ENCODE measurements around the gene RCAN2. TPM values are rescaled to one million over a fixed set of nuclear protein-coding genes. Genes with fewer than 3 reads are reported as not detected.

The RCAN2 gene
- polyA plus RNA-seq, 3 donors, result 26.8 to 27.8 (median 27.5) TPM

GRCh38 chr6:46269447-46270229 lies 221.6 kb downstream of the RCAN2 start:
- no peak for DNase-seq (ENCODE audit: low read depth in 3 of 3, low spot score in 2 of 3)

- DNase-seq (ENCODE audit: low read depth in 3 of 3, low spot score in 2 of 3), result no peak
These were observed 223.7 kb downstream of the RCAN2 start for GRCh38 chr6:46267515-46267914.

DNA sequence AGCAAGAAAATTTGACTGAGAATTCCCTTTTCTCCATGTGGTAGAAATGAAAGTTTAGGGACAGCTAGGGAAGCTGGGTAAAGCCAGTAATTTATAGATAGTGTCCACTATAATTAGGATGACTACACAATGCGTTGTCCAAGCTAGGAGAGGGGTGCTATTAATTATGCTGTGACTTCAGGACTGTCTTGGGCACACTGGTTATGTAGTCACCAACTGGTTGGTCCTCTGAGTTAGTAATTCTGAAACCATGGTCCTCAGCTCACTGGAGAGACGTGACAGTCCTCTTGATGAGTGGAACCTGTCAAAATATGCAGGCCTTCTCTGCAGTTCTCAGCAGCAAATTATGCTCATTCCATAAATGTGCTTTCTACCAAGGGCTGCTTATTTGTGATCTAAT lies 225.9 kb downstream of the RCAN2 start:
- no peak for DNase-seq (ENCODE audit: low read depth in 3 of 3, low spot score in 2 of 3)

DNA sequence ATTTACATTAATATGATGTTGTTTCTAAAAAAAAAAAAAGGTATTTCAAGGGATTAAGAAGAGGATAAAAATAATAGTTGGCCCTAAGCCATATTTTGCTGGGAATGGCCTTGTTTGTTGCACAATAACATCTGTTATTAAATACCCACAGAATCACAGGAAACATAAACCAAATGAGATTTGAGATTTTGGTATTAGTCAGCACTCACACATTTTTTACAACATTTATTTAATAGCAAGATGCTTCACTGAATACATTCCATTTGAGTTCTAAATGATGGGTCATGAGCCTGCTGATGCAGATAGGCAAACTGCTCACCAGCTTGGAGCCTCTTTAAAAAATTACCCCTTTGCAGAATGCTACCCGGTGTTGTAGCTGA lies 227.6 kb downstream of the RCAN2 start:
- DNase-seq (ENCODE audit: low read depth in 3 of 3, low spot score in 2 of 3), result no peak

GRCh38 chr6:46262928-46263706 lies 228.1 kb downstream of the RCAN2 start:
- no peak for DNase-seq (ENCODE audit: low read depth in 3 of 3, low spot score in 2 of 3)

- DNase-seq (ENCODE audit: low read depth in 3 of 3, low spot score in 2 of 3), result no peak
These were observed 233.0 kb downstream of the RCAN2 start for GRCh38 chr6:46258249-46258648.

DNA sequence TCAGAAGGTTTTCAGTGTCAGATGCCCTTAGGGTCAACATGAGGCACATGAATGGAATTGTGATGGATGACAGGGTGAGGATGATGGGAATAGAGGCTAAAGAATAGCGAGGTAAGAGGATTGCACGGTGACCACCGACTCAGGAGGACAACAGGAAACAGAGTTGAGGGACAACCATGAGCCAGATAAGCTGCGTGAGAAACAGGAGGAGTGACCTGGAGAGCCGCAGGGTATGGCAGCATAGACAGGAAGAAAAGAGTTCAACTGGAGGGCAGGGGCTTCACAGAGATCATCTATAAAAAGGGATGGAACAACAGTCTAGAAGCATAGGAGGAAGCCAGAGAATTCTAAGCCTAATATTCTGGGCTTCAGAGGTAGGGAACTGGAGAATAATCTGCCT lies 235.7 kb downstream of the RCAN2 start:
- DNase-seq (ENCODE audit: low read depth in 3 of 3, low spot score in 2 of 3), result no peak

DNA sequence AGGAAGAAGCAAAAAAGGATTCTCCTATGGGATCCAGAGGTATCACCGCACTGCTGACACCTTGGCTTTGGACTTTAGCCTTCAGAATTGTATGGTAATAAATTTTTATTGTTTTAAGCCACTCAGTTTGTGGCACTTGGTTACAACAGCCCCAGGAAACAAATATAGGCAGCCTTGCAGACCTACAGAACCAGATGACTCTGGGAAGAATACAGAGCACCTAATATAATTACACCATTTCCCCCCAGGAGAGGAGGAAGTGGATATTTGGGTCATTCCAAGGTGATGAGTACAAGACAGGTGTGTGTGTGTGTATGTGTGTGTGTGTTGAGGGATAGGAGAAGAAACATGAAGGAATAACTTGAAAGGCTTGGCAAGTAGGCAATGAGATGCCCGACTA lies 236.3 kb downstream of the RCAN2 start:
- no peak for DNase-seq (ENCODE audit: low read depth in 3 of 3, low spot score in 2 of 3)

- DNase-seq (ENCODE audit: low read depth in 3 of 3, low spot score in 2 of 3), result no peak
These were observed 236.9 kb downstream of the RCAN2 start for GRCh38 chr6:46254331-46254730.

DNA sequence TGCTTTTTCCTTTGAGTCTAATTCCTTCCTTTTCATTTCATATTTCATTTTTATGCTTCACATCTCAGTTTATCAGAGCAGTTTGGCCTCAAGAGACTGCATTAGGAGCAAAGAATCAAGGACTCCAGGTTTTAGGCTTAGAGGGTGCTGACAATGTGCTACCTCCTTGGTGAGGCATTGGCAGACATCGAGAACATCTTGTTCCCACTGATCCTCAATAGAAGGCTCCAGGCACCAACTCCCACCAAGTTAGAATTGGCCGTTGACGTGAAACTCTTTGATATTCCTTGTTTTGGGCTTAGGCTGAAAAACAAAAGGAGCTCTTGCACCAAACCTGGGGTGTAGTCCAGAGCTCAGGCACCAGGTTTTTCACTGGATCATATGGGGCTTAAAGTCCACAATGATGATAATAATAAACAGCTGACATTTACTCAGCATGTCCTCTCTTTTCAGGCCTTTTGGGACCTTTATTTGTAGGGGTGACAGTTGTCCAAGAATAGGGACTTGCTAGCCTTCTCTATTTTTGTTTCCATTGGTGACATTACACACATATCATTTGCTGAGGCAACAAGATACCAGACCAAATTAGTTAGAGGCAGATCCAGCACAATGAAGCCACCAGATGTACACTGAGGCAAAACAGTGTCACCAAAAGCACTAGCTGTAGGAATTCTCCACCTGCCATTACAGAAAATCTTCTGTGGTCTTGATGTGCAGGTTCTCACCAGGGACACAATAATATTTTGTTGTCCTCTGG lies 239.5 kb downstream of the RCAN2 start:
- no peak for DNase-seq (ENCODE audit: low read depth in 3 of 3, low spot score in 2 of 3)

DNA sequence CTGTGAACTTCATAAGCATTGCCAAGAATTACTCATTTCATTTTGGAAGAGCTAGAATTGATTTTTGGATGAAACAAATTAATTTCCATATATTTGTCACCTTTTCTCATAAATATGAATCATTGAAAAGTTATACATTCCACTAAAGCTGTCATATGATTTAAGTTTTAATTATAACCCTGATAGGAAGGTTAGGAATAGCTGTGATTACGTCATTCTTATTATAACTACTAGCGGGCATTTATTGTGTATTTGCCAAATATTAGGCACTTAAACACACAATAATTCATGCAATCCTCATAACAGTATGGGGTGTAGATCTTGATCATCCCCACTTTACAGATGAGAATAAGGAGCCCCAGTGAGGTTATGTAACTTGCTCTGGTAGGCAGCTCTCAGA lies 243.1 kb downstream of the RCAN2 start:
- no peak for DNase-seq (ENCODE audit: low read depth in 3 of 3, low spot score in 2 of 3)

DNA sequence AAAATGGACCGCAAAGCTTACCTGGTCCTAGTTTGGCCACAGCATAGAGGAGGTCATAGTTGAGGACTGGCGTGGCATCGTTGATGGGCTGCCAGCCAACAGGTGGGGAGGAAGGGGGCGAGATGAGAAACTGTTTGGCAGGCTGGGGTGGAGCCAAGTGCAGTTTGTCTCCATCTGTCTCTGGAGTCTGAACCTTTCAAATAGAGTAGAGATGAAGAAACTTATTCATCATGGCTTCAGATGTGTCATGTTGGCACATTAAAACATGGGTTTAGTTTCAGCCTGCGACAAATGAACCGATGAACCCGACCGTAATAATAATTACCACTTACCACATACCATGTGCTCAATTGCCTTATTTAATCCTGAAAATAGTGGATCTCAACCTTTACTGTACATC lies 244.5 kb downstream of the RCAN2 start:
- no peak for DNase-seq (ENCODE audit: low read depth in 3 of 3, low spot score in 2 of 3)

DNA sequence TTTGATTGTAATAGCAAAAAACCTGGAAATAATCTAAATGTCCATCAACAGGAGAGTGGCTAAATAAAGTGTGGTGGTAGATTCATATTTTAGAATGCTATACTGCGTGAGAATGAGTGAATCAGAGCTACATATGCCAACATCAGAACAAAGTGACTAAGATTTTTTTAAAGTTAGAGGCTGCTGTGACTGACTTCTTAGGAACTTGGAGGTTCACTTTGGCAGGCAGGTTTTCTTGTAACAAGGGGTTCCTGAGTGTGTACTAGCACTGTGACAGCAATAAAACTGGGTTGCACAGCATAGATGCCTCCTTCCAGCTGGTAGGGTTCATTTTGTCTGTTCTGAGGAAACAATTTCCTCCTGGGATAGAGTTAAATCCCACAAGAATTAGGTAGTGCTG lies 245.2 kb downstream of the RCAN2 start:
- DNase-seq (ENCODE audit: low read depth in 3 of 3, low spot score in 2 of 3), result no peak

DNA sequence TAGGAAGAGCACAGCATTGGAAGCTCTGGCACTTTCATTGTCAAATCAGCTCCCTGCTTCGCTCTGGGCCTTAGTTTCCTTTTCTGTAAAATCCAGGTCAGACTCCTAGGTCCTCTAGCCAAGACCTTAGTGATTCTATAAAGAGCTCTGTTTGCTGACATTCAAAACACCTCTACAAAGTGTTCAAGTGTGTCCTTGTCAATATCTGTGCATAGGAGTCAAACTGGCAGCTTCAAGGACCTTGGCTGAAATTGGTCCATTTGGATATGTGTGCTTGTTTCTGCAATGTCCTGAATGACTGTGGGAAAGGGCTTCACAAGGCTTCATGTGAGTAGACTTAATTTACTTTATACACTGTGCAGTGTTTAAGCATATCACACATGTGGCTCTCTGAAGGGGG lies 246.6 kb downstream of the RCAN2 start:
- DNase-seq (ENCODE audit: low read depth in 3 of 3, low spot score in 2 of 3), result no peak

- DNase-seq (ENCODE audit: low read depth in 3 of 3, low spot score in 2 of 3), result no peak
These were observed 247.5 kb downstream of the RCAN2 start for GRCh38 chr6:46243754-46244153.

DNA sequence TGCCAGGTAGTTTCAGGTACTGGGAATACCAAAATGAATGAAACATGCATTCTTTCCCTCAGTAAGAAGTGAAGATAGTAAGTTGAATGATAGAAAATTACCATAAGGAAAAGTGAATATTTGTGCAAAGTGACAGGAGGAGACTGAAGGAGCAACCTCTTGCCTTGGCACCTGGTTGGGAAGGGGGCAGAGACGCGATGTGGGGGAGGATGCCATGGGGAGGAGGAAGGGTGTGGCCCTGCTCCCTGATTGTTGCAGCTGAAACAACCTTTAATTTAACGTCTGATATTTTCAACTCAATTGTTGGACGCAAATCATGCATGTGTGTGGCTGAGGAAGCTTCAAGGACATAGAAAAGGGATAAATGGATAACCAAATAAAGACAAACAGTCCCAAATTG lies 248.3 kb downstream of the RCAN2 start:
- DNase-seq (ENCODE audit: low read depth in 3 of 3, low spot score in 2 of 3), result no peak

- no peak for DNase-seq (ENCODE audit: low read depth in 3 of 3, low spot score in 2 of 3)
These were observed 250.2 kb downstream of the RCAN2 start for GRCh38 chr6:46240866-46241565.

GRCh38 chr6:46236752-46237151 lies 254.5 kb downstream of the RCAN2 start:
- DNase-seq (ENCODE audit: low read depth in 3 of 3, low spot score in 2 of 3), result no peak

- no peak for DNase-seq (ENCODE audit: low read depth in 3 of 3, low spot score in 2 of 3)
These were observed 256.0 kb downstream of the RCAN2 start for GRCh38 chr6:46235242-46235641.

- DNase-seq (ENCODE audit: low read depth in 3 of 3, low spot score in 2 of 3), result no peak
These were observed 256.5 kb downstream of the RCAN2 start for GRCh38 chr6:46234700-46235099.

DNA sequence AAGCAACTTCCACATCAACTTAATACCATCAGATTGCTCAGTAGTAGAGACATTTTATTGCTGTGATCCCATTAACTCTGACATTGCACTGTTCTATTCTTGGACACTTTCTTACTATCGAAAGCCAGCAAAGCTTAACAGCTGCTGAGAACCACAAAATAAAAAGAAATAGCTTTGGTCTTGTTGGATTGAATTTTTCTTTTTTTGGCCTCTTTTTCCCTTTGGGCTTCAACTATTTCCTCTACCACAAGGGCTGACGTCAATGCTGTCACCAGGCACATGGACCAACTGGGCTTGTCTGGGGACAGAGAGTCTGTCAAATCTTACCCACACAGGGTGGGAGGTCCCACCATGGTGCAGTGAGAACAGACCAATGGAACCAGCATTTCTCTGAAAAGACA lies 257.1 kb downstream of the RCAN2 start:
- DNase-seq (ENCODE audit: low read depth in 3 of 3, low spot score in 2 of 3), result no peak

Data from right renal cortex interstitium (tissue), 3 donors.